K562 (cell line): ENCODE measurements around the gene MOSPD3. TPM values are rescaled to one million over a fixed set of nuclear protein-coding genes. Genes with fewer than 3 reads are reported as not detected.

Experiments
- ARID1B ChIP-seq: fragments of 450-650 bp; IDR thresholded peaks from 2 replicates; pipeline ENCODE4 v1.6.1; 2016; ENCODE audit warnings: antibody characterized with exemption, mild to moderate bottlenecking, inconsistent platforms
- ATF4 ChIP-seq: fragments of 450-650 bp; formaldehyde crosslinking; IDR thresholded peaks from 2 replicates; pipeline ENCODE4 v1.4.0; 2022; ENCODE audit warnings: mild to moderate bottlenecking, moderate library complexity
- CBX1 ChIP-seq: sonication (generic); IDR thresholded peaks from 2 replicates; pipeline ENCODE4 v1.6.1; 2016; ENCODE audit warnings: antibody characterized with exemption, low read depth, mild to moderate bottlenecking
- CEBPB ChIP-seq: fragments of 450-650 bp; IDR thresholded peaks from 2 replicates; pipeline ENCODE4 v1.6.1; 2016; ENCODE audit warnings: missing genetic modification characterization, missing compliant biosample characterization
- EHMT2 ChIP-seq: fragments of 450-650 bp; IDR thresholded peaks from 2 replicates; pipeline ENCODE4 v1.6.1; 2018; ENCODE audit warnings: antibody characterized with exemption
- ILK ChIP-seq: fragments of 450-650 bp; IDR thresholded peaks from 2 replicates; pipeline ENCODE4 v1.6.1; 2016; ENCODE audit warnings: missing genetic modification characterization, low read depth, mild to moderate bottlenecking, missing compliant biosample characterization, moderate library complexity, borderline replicate concordance
- JUND ChIP-seq, 2 experiments: IDR thresholded peaks; 2 replicates in 1 of 2; 3 replicates in 1 of 2; pipeline ENCODE4 v1.6.1; 2011; ENCODE audit warnings: borderline replicate concordance in 2 of 2, low read depth in 2 of 2, low read length in 2 of 2, improper control_type of control experiment in 1 of 2, missing biosample characterization in 1 of 2, missing genetic modification characterization in 1 of 2, missing genetic modification reagents in 1 of 2
- MCM7 ChIP-seq, 2 experiments: fragments of 450-650 bp; IDR thresholded peaks; 2 replicates each; pipeline ENCODE4 v1.6.1; 2016 to 2018
- MGA ChIP-seq: fragments of 450-650 bp; IDR thresholded peaks from 2 replicates; pipeline ENCODE4 v1.6.1; 2016; ENCODE audit warnings: mild to moderate bottlenecking, moderate library complexity
- PRPF4 ChIP-seq: fragments of 200-400 bp; formaldehyde crosslinking; IDR thresholded peaks from one replicate; pipeline ENCODE4 v1.6.1; 2017; ENCODE audit warnings: low read length, low read depth, mild to moderate bottlenecking; ENCODE audit not compliant: insufficient read depth, poor library complexity, severe bottlenecking
- TRIM24 ChIP-seq, 2 experiments: fragments of 450-650 bp; IDR thresholded peaks; 2 replicates each; pipeline ENCODE4 v1.6.1; 2016
- XRCC5 ChIP-seq: fragments of 200-400 bp; formaldehyde crosslinking; IDR thresholded peaks from 2 replicates; pipeline ENCODE4 v1.6.1; 2017; ENCODE audit warnings: low read depth, mild to moderate bottlenecking, low read length
- YBX1 ChIP-seq: fragments of 450-650 bp; IDR thresholded peaks from 2 replicates; pipeline ENCODE4 v1.7.1; 2016; ENCODE audit warnings: mild to moderate bottlenecking
- ZNF146 ChIP-seq: IDR thresholded peaks from one replicate; pipeline ENCODE4 v1.6.1; 2018; ENCODE audit warnings: missing compliant biosample characterization; ENCODE audit not compliant: unreplicated experiment
- polyA plus RNA-seq, 8 experiments: library from polyadenylated mRNA; depleted of rRNA in 4 of 8; stranded (reverse) in 5 of 8; unstranded in 3 of 8; fragments of >200 nt; fragmentation: Nextera tagmentation in 2 of 8; fragmentation: Illumina TruSeq in 1 of 8; extraction: Ambion mirVana in 2 of 8; extraction: Trizol in 1 of 8; gene quantifications; 2 replicates each; pipeline versions ENCODE4 v1.2.1 to v1.2.3, GENCODE V29; 2011 to 2014; ENCODE audit warnings: inconsistent platforms in 1 of 8, missing spikeins in 1 of 8
- total RNA-seq, 7 experiments: library from RNA; depleted of rRNA in 6 of 7; stranded (reverse); fragments of >200 nt in 6 of 7; fragmentation: Illumina TruSeq in 2 of 7; extraction: Trizol in 2 of 7; gene quantifications; 2 replicates each; pipeline versions ENCODE4 v1.2.1 to v1.2.3, GENCODE V29; 2011 to 2021; ENCODE audit warnings: low replicate concordance in 1 of 7

MOSPD3 gene
- total and polyA plus RNA-seq, 9 of the 15 experiments (the other 6 are each of a cell fraction or from before 2014, with no cell fraction given) = 1.4 to 32.1 (median 7.3) TPM

- no peak for TF ChIP-seq MGA
- TF ChIP-seq JUND (IDR thresholded peaks at IDR 0.05; ENCODE audit: borderline replicate concordance, low read depth, low read length) = no peak
- no peak for TF ChIP-seq JUND (tag; IDR thresholded peaks at IDR 0.05; ENCODE audit: borderline replicate concordance, low read depth, low read length)
- TF ChIP-seq TRIM24 (IDR thresholded peaks at IDR 0.05) = no peak
- TF ChIP-seq ARID1B = peak; percentile 28
- TF ChIP-seq CEBPB (tag) = no peak
- TF ChIP-seq EHMT2 = no peak
- no peak for TF ChIP-seq ZNF146 (CRISPR knock-in tag)
- TF ChIP-seq XRCC5 = no peak
- no peak for TF ChIP-seq MCM7 (IDR thresholded peaks at IDR 0.05)
- no peak for TF ChIP-seq YBX1
- TF ChIP-seq ATF4 (CRISPR knock-in tag) = no peak
- TF ChIP-seq CBX1 = peak; percentile 14; the same call in 1 of the 2 replicates
- no peak for TF ChIP-seq PRPF4
- no peak for TF ChIP-seq ILK (tag)
These were observed 27.7 kb downstream of the MOSPD3 start (continued) for GRCh38 chr7:100639995-100640516.
